ENCODE data around the gene ERC2.

- no peak for TF ChIP-seq EP300 (IDR thresholded peaks at IDR 0.05)
- no peak for TF ChIP-seq POLR2A (IDR thresholded peaks at IDR 0.05)
- TF ChIP-seq CTCF (IDR thresholded peaks at IDR 0.05): no peak
These were observed 981.3 kb downstream of the ERC2 start, which contains the start of gene WNT5A for GRCh38 chr3:55486857-55487380.

Measured in ovary (tissue), 3 donors.